ENCODE measurements around the gene MPDU1.

MPDU1 gene

DNA sequence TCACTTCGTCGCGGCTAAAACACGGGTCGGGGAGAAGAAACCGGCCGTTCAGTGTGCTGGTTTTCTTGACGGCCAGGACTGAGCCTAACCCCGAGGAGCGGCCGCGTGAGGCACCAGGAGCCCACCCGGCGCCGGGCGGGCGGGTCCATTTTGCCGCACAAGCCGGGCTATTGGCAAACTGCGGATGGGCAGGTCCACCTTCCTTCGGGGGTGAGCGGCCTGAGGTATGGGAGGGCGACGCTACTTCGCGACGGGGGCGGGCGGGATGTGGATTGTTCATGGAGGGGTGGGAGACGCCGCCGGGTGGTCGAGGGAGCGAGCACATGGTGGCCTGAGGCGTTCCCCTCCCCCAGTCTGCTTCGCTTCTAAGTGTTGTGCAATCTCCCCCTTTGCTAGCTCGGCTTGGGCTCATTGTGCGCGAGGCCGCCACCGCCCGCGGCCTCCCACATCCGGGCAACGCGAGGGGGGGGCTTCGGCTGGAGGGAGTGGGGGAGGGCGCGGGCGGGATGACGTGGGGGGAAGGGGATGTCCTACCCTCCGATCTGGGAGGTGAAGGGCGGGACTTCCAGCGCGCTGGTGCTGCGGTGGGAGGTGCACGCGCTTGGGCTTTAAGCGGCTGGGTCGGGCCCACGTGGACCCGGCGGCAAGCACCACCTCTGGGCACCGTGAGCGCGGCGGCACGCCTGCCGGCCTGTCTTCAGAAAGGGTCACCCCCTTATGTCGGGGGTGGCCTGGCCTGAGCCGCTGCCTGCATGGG is 10.2 kb upstream of the MPDU1 start:
- peaks cover 62 to 63% of the 10 kb centered on the region in 2 donors for H3K36me3 ChIP-seq (ENCODE audit: control insufficient read depth in 2 of 2, insufficient read depth in 2 of 2, low read length in 2 of 2)
- peak overlapping the region; percentile 97 to 99 for H3K27ac ChIP-seq (ENCODE audit: low read depth in 2 of 2, low read length in 2 of 2)
- peaks cover 26 to 30% of the 10 kb centered on the region in 2 donors for H3K4me1 ChIP-seq (ENCODE audit: control insufficient read depth in 2 of 2, insufficient read depth in 2 of 2, low read length in 2 of 2)
- peak overlapping the region; percentile 83 to 86 for H3K4me3 ChIP-seq (ENCODE audit: low read length in 2 of 2)
- H3K9ac ChIP-seq (ENCODE audit: low read depth in 1 of 2, low read length in 2 of 2): peak overlapping the region; percentile 95 to 98
- no peaks in the 10 kb centered on the region for H3K27me3 ChIP-seq (ENCODE audit: control insufficient read depth in 2 of 2, insufficient read depth in 2 of 2, low read length in 2 of 2)
- no peaks in the 10 kb centered on the region for H3K9me3 ChIP-seq (ENCODE audit: control insufficient read depth in 2 of 2, low read length in 2 of 2)

GRCh38 chr17:7574176-7574953 is 9.3 kb upstream of the MPDU1 start:
- peaks cover 29 to 36% of the 10 kb centered on the region in 2 donors for H3K4me1 ChIP-seq (ENCODE audit: control insufficient read depth in 2 of 2, insufficient read depth in 2 of 2, low read length in 2 of 2)
- H3K27me3 ChIP-seq (ENCODE audit: control insufficient read depth in 2 of 2, insufficient read depth in 2 of 2, low read length in 2 of 2): no peaks in the 10 kb centered on the region
- no peaks in the 10 kb centered on the region for H3K9me3 ChIP-seq (ENCODE audit: control insufficient read depth in 2 of 2, low read length in 2 of 2)
- H3K27ac ChIP-seq (ENCODE audit: low read depth in 2 of 2, low read length in 2 of 2): peak overlapping the region; percentile 97 to 99
- H3K9ac ChIP-seq (ENCODE audit: low read depth in 1 of 2, low read length in 2 of 2): peak overlapping the region; percentile 74 to 98
- H3K36me3 ChIP-seq (ENCODE audit: control insufficient read depth in 2 of 2, insufficient read depth in 2 of 2, low read length in 2 of 2): peaks cover 65 to 66% of the 10 kb centered on the region in 2 donors
- peak overlapping the region; percentile 83 to 86 for H3K4me3 ChIP-seq (ENCODE audit: low read length in 2 of 2)

- Histone ChIP-seq H3K36me3 (ENCODE audit: control insufficient read depth in 2 of 2, insufficient read depth in 2 of 2, low read length in 2 of 2) (peaks cover 55 to 56% of the 10 kb centered on the region in 2 donors), H3K4me3 (ENCODE audit: low read length in 2 of 2) (no peak overlapping the region), H3K27ac (ENCODE audit: low read depth in 2 of 2, low read length in 2 of 2) (no peak overlapping the region), H3K27me3 (ENCODE audit: control insufficient read depth in 2 of 2, insufficient read depth in 2 of 2, low read length in 2 of 2) (no peaks in the 10 kb centered on the region), H3K9me3 (ENCODE audit: control insufficient read depth in 2 of 2, low read length in 2 of 2) (no peaks in the 10 kb centered on the region), H3K9ac (ENCODE audit: low read depth in 1 of 2, low read length in 2 of 2) (peak overlapping the region in 1 of 2 donors; percentile 9), H3K4me1 (ENCODE audit: control insufficient read depth in 2 of 2, insufficient read depth in 2 of 2, low read length in 2 of 2) (peaks cover 40 to 47% of the 10 kb centered on the region in 2 donors)
Measured at GRCh38 chr17:7575481-7575883, 8.2 kb upstream of the MPDU1 start.

DNA sequence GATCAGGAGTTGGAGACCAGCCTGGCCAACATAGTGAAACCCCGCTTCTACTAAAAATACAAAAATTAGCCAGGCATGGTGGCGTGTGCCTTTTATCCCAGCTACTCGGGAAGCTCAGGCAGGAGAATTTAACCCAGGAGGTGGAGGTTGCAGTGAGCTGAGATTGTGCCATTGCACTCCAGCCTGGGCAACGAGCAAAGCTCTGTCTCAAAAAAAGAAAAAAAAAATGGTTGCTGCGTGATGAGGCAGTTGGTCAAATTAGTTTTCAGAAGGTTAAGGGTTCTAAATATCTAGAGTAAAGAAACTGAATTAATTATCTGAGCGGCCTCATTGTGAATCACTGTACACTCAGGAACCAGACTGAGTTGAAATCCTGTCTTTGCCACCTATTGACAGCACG is 7.7 kb upstream of the MPDU1 start:
- peaks cover 52 to 54% of the 10 kb centered on the region in 2 donors for H3K36me3 ChIP-seq (ENCODE audit: control insufficient read depth in 2 of 2, insufficient read depth in 2 of 2, low read length in 2 of 2)

DNA sequence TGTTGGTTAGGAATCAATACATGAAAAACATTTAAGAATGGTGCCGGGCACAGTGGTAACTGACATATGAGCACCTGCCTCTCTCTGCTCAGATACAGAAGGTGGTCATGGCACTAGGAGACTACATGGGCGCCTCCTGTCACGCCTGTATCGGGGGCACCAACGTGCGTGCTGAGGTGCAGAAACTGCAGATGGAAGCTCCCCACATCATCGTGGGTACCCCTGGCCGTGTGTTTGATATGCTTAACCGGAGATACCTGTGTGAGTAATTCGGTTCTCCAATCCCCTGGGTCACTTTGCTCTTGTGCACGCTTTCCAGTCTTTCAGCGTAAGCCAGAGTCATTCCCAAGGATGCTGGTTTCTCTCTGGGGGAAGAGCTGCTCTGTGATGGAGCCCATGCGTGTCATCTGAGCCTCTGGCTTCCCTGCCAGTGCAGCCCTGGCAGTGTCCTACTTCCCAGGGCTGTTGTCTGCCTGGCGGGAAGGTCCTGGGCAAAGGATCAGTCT is 7.2 kb upstream of the MPDU1 start:
- peaks cover 50% of the 10 kb centered on the region in 2 donors for H3K36me3 ChIP-seq (ENCODE audit: control insufficient read depth in 2 of 2, insufficient read depth in 2 of 2, low read length in 2 of 2)
- H3K4me1 ChIP-seq (ENCODE audit: control insufficient read depth in 2 of 2, insufficient read depth in 2 of 2, low read length in 2 of 2): peaks cover 41 to 51% of the 10 kb centered on the region in 2 donors
- no peak overlapping the region for H3K4me3 ChIP-seq (ENCODE audit: low read length in 2 of 2)
- no peak overlapping the region for H3K9ac ChIP-seq (ENCODE audit: low read depth in 1 of 2, low read length in 2 of 2)
- H3K9me3 ChIP-seq (ENCODE audit: control insufficient read depth in 2 of 2, low read length in 2 of 2): no peaks in the 10 kb centered on the region
- H3K27ac ChIP-seq (ENCODE audit: low read depth in 2 of 2, low read length in 2 of 2): no peak overlapping the region
- H3K27me3 ChIP-seq (ENCODE audit: control insufficient read depth in 2 of 2, insufficient read depth in 2 of 2, low read length in 2 of 2): no peaks in the 10 kb centered on the region

More for the DNA sequence above, 7.7 kb upstream of the MPDU1 start:
- Histone ChIP-seq H3K27ac (ENCODE audit: low read depth in 2 of 2, low read length in 2 of 2) (no peak overlapping the region), H3K9ac (ENCODE audit: low read depth in 1 of 2, low read length in 2 of 2) (no peak overlapping the region), H3K4me3 (ENCODE audit: low read length in 2 of 2) (no peak overlapping the region), H3K27me3 (ENCODE audit: control insufficient read depth in 2 of 2, insufficient read depth in 2 of 2, low read length in 2 of 2) (no peaks in the 10 kb centered on the region), H3K4me1 (ENCODE audit: control insufficient read depth in 2 of 2, insufficient read depth in 2 of 2, low read length in 2 of 2) (peaks cover 41 to 51% of the 10 kb centered on the region in 2 donors), H3K9me3 (ENCODE audit: control insufficient read depth in 2 of 2, low read length in 2 of 2) (no peaks in the 10 kb centered on the region)

DNA sequence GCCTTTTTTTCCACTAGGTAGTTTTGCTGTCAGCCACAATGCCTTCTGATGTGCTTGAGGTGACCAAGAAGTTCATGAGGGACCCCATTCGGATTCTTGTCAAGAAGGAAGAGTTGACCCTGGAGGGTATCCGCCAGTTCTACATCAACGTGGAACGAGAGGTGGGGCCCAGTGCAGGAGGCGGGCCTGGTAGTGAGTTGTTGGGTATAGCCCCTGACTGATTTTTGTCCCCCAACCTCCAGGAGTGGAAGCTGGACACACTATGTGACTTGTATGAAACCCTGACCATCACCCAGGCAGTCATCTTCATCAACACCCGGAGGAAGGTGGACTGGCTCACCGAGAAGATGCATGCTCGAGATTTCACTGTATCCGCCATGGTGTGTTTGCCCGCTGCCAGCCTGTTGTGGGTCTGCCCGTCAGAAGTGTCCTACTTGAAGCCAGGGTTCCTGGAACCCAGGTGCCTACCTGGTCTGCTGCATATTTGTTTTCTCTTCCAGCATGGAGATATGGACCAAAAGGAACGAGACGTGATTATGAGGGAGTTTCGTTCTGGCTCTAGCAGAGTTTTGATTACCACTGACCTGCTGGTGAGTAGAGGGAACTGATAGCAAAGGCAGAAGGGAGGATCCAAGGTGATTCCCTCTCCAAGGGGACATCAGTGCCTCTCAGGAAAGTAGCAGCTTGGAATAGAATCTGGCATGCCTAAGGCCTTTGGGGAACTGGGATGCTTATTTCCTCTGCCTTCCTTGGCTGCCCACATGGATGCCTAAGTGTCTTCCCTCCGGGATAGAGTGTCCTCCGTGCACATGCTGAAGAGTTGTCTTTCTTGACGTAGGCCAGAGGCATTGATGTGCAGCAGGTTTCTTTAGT is 6.1 kb upstream of the MPDU1 start:
- Histone ChIP-seq H3K9ac (ENCODE audit: low read depth in 1 of 2, low read length in 2 of 2) (no peak overlapping the region), H3K27ac (ENCODE audit: low read depth in 2 of 2, low read length in 2 of 2) (no peak overlapping the region), H3K4me1 (ENCODE audit: control insufficient read depth in 2 of 2, insufficient read depth in 2 of 2, low read length in 2 of 2) (peaks cover 40 to 53% of the 10 kb centered on the region in 2 donors), H3K4me3 (ENCODE audit: low read length in 2 of 2) (no peak overlapping the region), H3K36me3 (ENCODE audit: control insufficient read depth in 2 of 2, insufficient read depth in 2 of 2, low read length in 2 of 2) (peaks cover 50% of the 10 kb centered on the region in 2 donors), H3K9me3 (ENCODE audit: control insufficient read depth in 2 of 2, low read length in 2 of 2) (no peaks in the 10 kb centered on the region), H3K27me3 (ENCODE audit: control insufficient read depth in 2 of 2, insufficient read depth in 2 of 2, low read length in 2 of 2) (no peaks in the 10 kb centered on the region)

GRCh38 chr17:7579001-7579833 is 4.4 kb upstream of the MPDU1 start, which contains the start of gene CD68:
TSS of gene CD68 (plus strand) at chr17:7579638. CDS start at chr17:7579678, 40 bp downstream.
- peak within 1 kb of the TSS; percentile 55 to 72 for H3K4me3 ChIP-seq (ENCODE audit: low read length in 2 of 2)
- peak within 1 kb of the TSS; percentile 93 to 94 for H3K27ac ChIP-seq (ENCODE audit: low read depth in 2 of 2, low read length in 2 of 2)
- no peaks in the 10 kb centered on the region for H3K9me3 ChIP-seq (ENCODE audit: control insufficient read depth in 2 of 2, low read length in 2 of 2)
- H3K9ac ChIP-seq (ENCODE audit: low read depth in 1 of 2, low read length in 2 of 2): peak within 1 kb of the TSS; percentile 74 to 77
- H3K4me1 ChIP-seq (ENCODE audit: control insufficient read depth in 2 of 2, insufficient read depth in 2 of 2, low read length in 2 of 2): peaks cover 45 to 58% of the 10 kb centered on the region in 2 donors
- H3K36me3 ChIP-seq (ENCODE audit: control insufficient read depth in 2 of 2, insufficient read depth in 2 of 2, low read length in 2 of 2): peaks cover 47 to 50% of the 10 kb centered on the region in 2 donors
- H3K27me3 ChIP-seq (ENCODE audit: control insufficient read depth in 2 of 2, insufficient read depth in 2 of 2, low read length in 2 of 2): no peaks in the 10 kb centered on the region

GRCh38 chr17:7579834-7580603 is 3.6 kb upstream of the MPDU1 start:
- Histone ChIP-seq H3K9ac (ENCODE audit: low read depth in 1 of 2, low read length in 2 of 2) (peak overlapping the region; percentile 74 to 77), H3K36me3 (ENCODE audit: control insufficient read depth in 2 of 2, insufficient read depth in 2 of 2, low read length in 2 of 2) (peaks cover 38 to 42% of the 10 kb centered on the region in 2 donors), H3K4me1 (ENCODE audit: control insufficient read depth in 2 of 2, insufficient read depth in 2 of 2, low read length in 2 of 2) (peaks cover 41 to 50% of the 10 kb centered on the region in 2 donors)

More at GRCh38 chr17:7579834-7580603, 3.6 kb upstream of the MPDU1 start:
- no peaks in the 10 kb centered on the region for H3K27me3 ChIP-seq (ENCODE audit: control insufficient read depth in 2 of 2, insufficient read depth in 2 of 2, low read length in 2 of 2)
- H3K4me3 ChIP-seq (ENCODE audit: low read length in 2 of 2): peak overlapping the region; percentile 55 to 72
- no peaks in the 10 kb centered on the region for H3K9me3 ChIP-seq (ENCODE audit: control insufficient read depth in 2 of 2, low read length in 2 of 2)
- peak overlapping the region; percentile 93 to 94 for H3K27ac ChIP-seq (ENCODE audit: low read depth in 2 of 2, low read length in 2 of 2)

Measured in mucosa of rectum (tissue), 2 donors.